ENCODE data around the gene SOX18. TPM values are rescaled to one million over a fixed set of nuclear protein-coding genes. Genes with fewer than 3 reads are reported as not detected.

SOX18 gene
- total RNA-seq, 3 donors from 2014 or later: 4.7 to 20.0 (median 12.6) TPM

- Histone ChIP-seq H3K36me3 (ENCODE audit: low read depth) (no peaks in the 10 kb centered on the region), H3K9me3 (no peaks in the 10 kb centered on the region), H3K4me1 (ENCODE audit: low read depth) (peaks cover 5% of the 10 kb centered on the region), H3K4me3 (no peak overlapping the region)
- DNase-seq: no peak
- intact Hi-C loops (cut with DNase I, micrococcal nuclease): no loop called here
- no peak for TF ChIP-seq CTCF (IDR thresholded peaks at IDR 0.05)
- no peak for ATAC-seq
These were observed 4.0 kb downstream of the SOX18 start for GRCh38 chr20:64045346-64046011.

DNA sequence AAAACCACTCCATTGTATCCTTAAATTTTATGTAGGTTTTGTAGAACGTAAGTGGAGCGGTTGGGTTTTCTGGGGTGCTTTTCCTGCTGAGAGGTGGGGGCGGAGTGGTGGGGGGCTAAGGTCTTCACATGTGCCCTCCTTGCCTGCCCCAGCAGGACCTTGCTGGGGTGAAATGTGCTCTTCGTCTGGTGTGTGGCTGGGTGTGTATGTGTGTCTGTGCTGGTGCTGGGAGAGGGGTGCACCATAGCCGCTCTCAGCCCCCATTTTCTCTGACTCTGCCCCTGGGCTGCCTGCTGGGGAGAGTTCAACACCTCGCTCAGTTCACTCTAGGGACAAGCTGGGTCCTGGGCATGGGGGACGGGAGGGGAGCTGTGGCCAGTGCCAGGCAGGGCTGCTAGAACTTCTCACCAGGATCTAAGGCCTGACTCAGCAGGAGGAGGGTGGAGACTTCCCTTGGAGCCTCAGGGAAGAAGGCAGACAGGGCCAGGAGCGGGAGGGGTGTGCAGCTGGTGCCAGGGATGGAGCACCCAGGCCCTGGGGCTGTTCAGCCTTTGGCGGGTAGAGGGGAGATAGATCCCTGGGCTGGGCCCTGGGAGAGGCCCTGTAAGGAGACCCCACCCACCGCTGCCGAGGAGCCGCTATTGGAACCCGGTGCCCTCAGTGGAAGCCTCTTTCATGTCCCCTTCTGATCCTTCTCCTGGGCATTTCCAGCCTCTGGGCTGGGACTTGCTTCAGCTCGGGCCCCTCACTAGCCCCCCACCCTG lies 4.8 kb downstream of the SOX18 start:
- Histone ChIP-seq H3K36me3 (ENCODE audit: low read depth) (no peaks in the 10 kb centered on the region), H3K4me1 (ENCODE audit: low read depth) (no peaks in the 10 kb centered on the region), H3K4me3 (no peak overlapping the region), H3K9me3 (no peaks in the 10 kb centered on the region)
- ATAC-seq: peak; percentile 27
- TF ChIP-seq CTCF (IDR thresholded peaks at IDR 0.05): no peak
- intact Hi-C loops (cut with DNase I, micrococcal nuclease): no loop called here
- no peak for DNase-seq

- no peaks in the 10 kb centered on the region for H3K36me3 ChIP-seq (ENCODE audit: low read depth)
- ATAC-seq (no peak), DNase-seq (no peak)
- H3K4me3 ChIP-seq: no peak overlapping the region
- no peak for TF ChIP-seq CTCF (IDR thresholded peaks at IDR 0.05)
- intact Hi-C loops (cut with DNase I, micrococcal nuclease): no loop called here
- peaks cover 4% of the 10 kb centered on the region for H3K4me1 ChIP-seq (ENCODE audit: low read depth)
- no peaks in the 10 kb centered on the region for H3K9me3 ChIP-seq
These were observed 5.7 kb downstream of the SOX18 start for GRCh38 chr20:64043768-64044167.

- Histone ChIP-seq H3K36me3 (ENCODE audit: low read depth) (no peaks in the 10 kb centered on the region), H3K4me1 (ENCODE audit: low read depth) (peaks cover 12% of the 10 kb centered on the region), H3K9me3 (no peaks in the 10 kb centered on the region), H3K4me3 (no peak overlapping the region)
- ATAC-seq: no peak
- no peak for TF ChIP-seq CTCF (IDR thresholded peaks at IDR 0.05)
- no peak for DNase-seq
- intact Hi-C loops (cut with DNase I, micrococcal nuclease): no loop called here
These were observed 7.2 kb downstream of the SOX18 start for GRCh38 chr20:64042054-64042781.

DNA sequence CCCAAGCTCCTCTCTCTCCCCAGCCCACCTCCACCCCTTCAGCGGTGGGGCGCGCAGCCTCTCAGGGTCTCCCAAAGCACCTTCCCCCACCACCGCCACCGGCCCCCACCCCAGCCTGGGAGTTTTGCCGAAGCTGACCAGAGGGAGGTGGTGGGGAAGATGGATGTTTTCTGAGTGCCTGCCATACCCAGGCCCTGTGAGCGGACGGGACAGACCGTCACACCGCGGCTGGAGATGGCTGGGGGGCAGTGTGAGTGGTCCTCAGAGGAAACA lies 7.7 kb downstream of the SOX18 start:
- no peak for TF ChIP-seq CTCF (IDR thresholded peaks at IDR 0.05)
- intact Hi-C loops (cut with DNase I, micrococcal nuclease): no loop called here
- no peaks in the 10 kb centered on the region for H3K36me3 ChIP-seq (ENCODE audit: low read depth)
- ATAC-seq (no peak), DNase-seq (no peak)
- peaks cover 12% of the 10 kb centered on the region for H3K4me1 ChIP-seq (ENCODE audit: low read depth)
- H3K9me3 ChIP-seq: no peaks in the 10 kb centered on the region
- no peak overlapping the region for H3K4me3 ChIP-seq

Measured in mucosa of descending colon (tissue), 3 donors.